Fibroblast of the aortic adventitia (primary cell): ENCODE results near the gene SELE. TPM values are rescaled to one million over a fixed set of nuclear protein-coding genes. Genes with fewer than 3 reads are reported as not detected.

ENCODE experiments used
- DNase-seq: peaks from one replicate; pipeline ENCODE4 v3.0.0-alpha.2; 2010; ENCODE audit warnings: low read depth
- H3K4me3 ChIP-seq: 2 replicates; pipeline ENCODE4 v1.5.1; 2011; ENCODE audit warnings: low read depth, mild to moderate bottlenecking, control low read depth, low read length, moderate library complexity
- CTCF ChIP-seq: IDR thresholded peaks from 2 replicates; pipeline ENCODE4 v1.5.1; 2011; ENCODE audit warnings: mild to moderate bottlenecking, low read length, control low read depth, inconsistent platforms; ENCODE audit not compliant: insufficient read depth
- total RNA-seq: library from RNA; depleted of rRNA; stranded (reverse); fragments of >200 nt; gene quantifications from 2 replicates; pipeline ENCODE4 v1.2.3, GENCODE V29; 2012; ENCODE audit warnings: low replicate concordance

Gene SELE
- total RNA-seq, 1 donor: not detected

- TF ChIP-seq CTCF: no peak
- no peak for DNase-seq
- no peak overlapping the region for H3K4me3 ChIP-seq
Measured at GRCh38 chr1:169765580-169766331, 31.9 kb upstream of the SELE start.

- no peak for DNase-seq
- no peak overlapping the region for H3K4me3 ChIP-seq
- no peak for TF ChIP-seq CTCF
Measured at GRCh38 chr1:169764919-169765318, 31.0 kb upstream of the SELE start.

- no peak overlapping the region for H3K4me3 ChIP-seq
- DNase-seq: no peak
- no peak for TF ChIP-seq CTCF
Measured at GRCh38 chr1:169762699-169763098, 28.8 kb upstream of the SELE start.

- TF ChIP-seq CTCF: no peak
- no peak overlapping the region for H3K4me3 ChIP-seq
- no peak for DNase-seq
Measured at GRCh38 chr1:169759038-169759437, 25.2 kb upstream of the SELE start.

GRCh38 chr1:169753549-169753948 is 19.7 kb upstream of the SELE start:
- TF ChIP-seq CTCF: no peak
- DNase-seq: no peak
- H3K4me3 ChIP-seq: no peak overlapping the region

- no peak for DNase-seq
- H3K4me3 ChIP-seq: no peak overlapping the region
- TF ChIP-seq CTCF: no peak
Measured at GRCh38 chr1:169750041-169750440, 16.2 kb upstream of the SELE start.

GRCh38 chr1:169746550-169746949 is 12.7 kb upstream of the SELE start:
- no peak for TF ChIP-seq CTCF
- no peak for DNase-seq

More at GRCh38 chr1:169746550-169746949, 12.7 kb upstream of the SELE start:
- no peak overlapping the region for H3K4me3 ChIP-seq
